Measurements from ENCODE around the gene LSAMP. TPM values are rescaled to one million over a fixed set of nuclear protein-coding genes. Genes with fewer than 3 reads are reported as not detected.
A peak's percentile ranks its signal among the peaks of the same experiment; 100 is the strongest.
"Not testable (repeated sequence)": the region's sequence is repeated elsewhere in the genome, so short reads cannot be mapped to it uniquely, and the experiment has no call there.

The LSAMP gene
- polyA plus RNA-seq, 4 donors, result 12.7 to 16.7 (median 14.2) TPM

- DNase-seq (ENCODE audit: low read depth in 4 of 4, low spot score in 3 of 4), result no peak
Measured at GRCh38 chr3:115830764-115831395, 614.4 kb downstream of the LSAMP start.

DNA sequence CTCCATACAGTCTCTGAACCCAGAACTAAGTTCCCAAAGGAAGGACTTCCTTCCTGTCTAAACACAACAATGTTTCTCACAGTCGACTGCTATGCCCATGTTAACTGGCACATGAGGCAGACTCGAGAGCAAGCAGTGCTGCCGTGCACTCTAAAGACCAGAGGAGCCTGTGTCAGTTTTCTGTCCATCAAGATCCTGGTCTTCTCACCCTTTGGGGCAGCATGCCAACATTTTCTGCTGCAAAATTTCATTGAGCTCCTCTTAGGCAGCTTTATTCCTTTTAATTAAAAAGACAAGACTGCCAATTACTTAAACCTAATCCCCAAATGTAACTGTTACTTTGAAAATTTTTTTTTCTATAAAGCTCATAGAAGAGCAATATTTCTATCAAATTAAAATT, 616.9 kb downstream of the LSAMP start:
- no peak for DNase-seq (ENCODE audit: low read depth in 4 of 4, low spot score in 3 of 4)

- no peak for DNase-seq (ENCODE audit: low read depth in 4 of 4, low spot score in 3 of 4)
Measured at GRCh38 chr3:115827495-115827894, 617.8 kb downstream of the LSAMP start.

GRCh38 chr3:115825046-115825445, 620.2 kb downstream of the LSAMP start:
- DNase-seq (ENCODE audit: low read depth in 4 of 4, low spot score in 3 of 4), result no peak

DNA sequence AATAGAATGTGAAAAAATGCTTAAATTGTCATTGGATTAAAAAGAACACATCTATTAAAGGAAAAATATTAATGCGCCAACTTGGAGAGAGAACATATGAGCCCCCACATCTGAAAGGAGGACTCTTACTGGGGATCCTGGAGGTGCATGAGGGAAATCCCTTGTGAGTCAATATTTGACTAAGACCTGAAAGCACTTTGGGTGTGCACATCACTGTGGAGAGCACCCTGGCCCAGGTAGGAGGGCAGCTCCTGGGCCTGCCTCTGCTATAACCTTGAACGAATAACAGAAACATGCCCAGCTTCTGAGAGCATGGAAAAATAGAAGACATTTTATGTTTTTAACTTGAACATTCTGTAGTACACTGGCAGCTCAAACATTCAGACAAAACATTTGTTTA, 622.2 kb downstream of the LSAMP start:
- no peak for DNase-seq (ENCODE audit: low read depth in 4 of 4, low spot score in 3 of 4)

GRCh38 chr3:115822579-115822978, 622.7 kb downstream of the LSAMP start:
- no peak for DNase-seq (ENCODE audit: low read depth in 4 of 4, low spot score in 3 of 4)

GRCh38 chr3:115819785-115820384, 625.4 kb downstream of the LSAMP start:
- peak; percentile 66 to 82 (median 80) for DNase-seq (ENCODE audit: low read depth in 4 of 4, low spot score in 3 of 4)

GRCh38 chr3:115814778-115815380, 630.4 kb downstream of the LSAMP start:
- peak; percentile 40 to 62 (median 52) for DNase-seq (ENCODE audit: low read depth in 4 of 4, low spot score in 3 of 4)

DNA sequence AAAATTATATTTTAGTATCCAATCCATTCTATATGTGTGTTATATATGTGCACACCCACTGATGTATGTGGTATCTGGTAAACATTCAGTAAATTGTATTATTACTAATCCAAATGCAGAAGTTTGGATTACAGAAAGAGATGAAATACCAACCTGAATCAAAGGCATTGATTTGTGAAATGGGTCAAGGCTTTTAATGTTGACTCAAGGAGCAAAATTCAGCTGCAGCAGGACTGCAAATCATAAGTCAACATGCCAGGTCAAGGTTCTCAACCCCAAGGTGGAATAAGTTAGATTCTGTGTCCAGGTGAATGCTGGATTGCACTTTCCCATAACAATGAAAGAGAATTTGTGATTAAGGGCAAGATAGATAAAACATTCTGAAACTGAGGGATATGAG, 631.3 kb downstream of the LSAMP start:
- DNase-seq (ENCODE audit: low read depth in 4 of 4, low spot score in 3 of 4), result no peak

DNA sequence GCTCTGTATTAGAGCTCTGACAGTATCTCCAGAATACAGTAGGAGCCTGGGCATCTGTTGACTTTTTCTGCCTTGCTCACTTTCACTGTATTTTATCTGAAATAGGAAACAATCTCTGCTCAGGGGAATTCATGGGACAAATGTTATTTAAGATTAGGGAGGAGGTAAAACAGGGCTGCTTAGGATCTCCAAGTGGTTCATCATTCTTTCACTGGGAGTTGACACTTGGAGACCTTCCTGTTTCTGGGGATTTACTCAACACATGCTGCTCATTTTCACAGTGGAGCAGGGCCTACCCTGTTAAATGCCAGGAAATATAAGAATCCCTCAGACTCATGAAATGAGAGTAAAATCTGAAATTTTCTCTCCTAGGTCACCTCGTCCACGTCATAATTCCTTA, 636.5 kb downstream of the LSAMP start:
- DNase-seq (ENCODE audit: low read depth in 4 of 4, low spot score in 3 of 4), result no peak

DNA sequence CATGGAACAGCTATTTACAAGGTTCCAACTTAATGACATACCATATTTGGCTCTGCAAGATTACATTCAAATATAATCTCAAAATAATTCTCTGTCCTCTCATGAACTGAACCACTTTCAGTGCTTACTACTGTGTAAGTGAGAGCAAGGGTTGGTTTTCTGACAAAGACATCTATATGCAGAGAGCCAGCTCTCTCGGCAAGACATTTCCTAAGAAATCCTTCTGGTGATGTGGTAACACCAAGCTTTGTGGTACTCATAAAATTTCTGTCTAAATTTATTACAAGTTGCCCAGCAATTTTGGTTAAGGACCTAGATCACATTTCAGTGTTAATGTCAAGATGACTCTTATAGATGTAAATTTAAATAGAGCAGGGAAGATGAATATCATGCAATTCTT, 637.0 kb downstream of the LSAMP start:
- no peak for DNase-seq (ENCODE audit: low read depth in 4 of 4, low spot score in 3 of 4)

DNA sequence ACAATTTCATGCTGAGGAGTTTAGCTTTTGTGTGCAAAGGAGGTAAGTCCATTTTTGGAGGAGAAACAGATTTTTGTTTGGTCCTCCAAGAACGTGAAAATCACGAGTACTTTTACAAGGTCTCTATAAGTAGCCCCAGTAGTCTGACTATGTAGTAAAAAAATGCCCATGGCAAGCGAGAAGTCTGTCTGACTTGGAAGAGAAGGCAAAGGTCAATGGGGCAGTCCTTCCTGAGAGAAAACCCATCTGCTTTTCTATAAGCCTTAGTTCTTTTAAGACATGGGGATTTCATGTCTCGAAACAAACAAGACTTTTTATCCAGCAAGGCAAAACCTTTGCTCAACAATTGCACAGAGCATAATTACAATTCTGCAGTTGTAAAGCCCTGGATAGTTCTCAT, 638.8 kb downstream of the LSAMP start:
- DNase-seq (ENCODE audit: low read depth in 4 of 4, low spot score in 3 of 4), result no peak

- DNase-seq (ENCODE audit: low read depth in 4 of 4, low spot score in 3 of 4), result no peak
Measured at GRCh38 chr3:115805520-115805919, 639.8 kb downstream of the LSAMP start.

- no peak for DNase-seq (ENCODE audit: low read depth in 4 of 4, low spot score in 3 of 4)
Measured at GRCh38 chr3:115804713-115805119, 640.6 kb downstream of the LSAMP start.

GRCh38 chr3:115804200-115804599, 641.1 kb downstream of the LSAMP start:
- DNase-seq (ENCODE audit: low read depth in 4 of 4, low spot score in 3 of 4), result no peak

GRCh38 chr3:115803661-115804060, 641.6 kb downstream of the LSAMP start:
- no peak for DNase-seq (ENCODE audit: low read depth in 4 of 4, low spot score in 3 of 4)

DNA sequence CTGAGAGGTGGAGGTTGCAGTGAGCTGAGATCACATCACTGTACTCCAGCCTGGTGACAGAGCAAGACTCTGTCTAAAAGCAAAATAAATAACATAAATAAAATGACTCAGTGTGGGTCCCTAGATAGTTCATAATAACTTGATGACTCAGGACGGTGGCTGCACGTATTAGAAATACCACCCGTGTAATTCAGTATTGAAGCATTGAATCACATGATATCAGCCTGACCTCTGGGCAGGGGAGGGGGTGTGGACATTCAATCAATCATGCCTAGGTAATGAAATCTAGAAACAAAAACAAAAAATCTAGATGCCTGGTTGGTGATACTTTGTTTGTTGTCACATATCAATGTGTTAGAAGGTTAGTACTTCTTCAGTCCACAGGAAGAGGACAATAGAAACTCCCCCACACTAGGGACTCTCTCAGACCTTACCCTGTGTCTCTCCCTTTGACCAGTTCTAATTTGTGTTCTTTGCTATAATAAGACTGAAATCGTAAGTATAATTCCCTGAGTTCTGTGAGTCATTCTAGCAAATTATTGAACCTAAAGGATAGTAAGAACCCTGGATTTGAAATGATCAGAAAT, 644.7 kb downstream of the LSAMP start:
- DNase-seq (ENCODE audit: low read depth in 4 of 4, low spot score in 3 of 4), result no peak

GRCh38 chr3:115800065-115800464, 645.2 kb downstream of the LSAMP start:
- DNase-seq (ENCODE audit: low read depth in 4 of 4, low spot score in 3 of 4), result not testable (repeated sequence)

GRCh38 chr3:115792206-115792955, 652.9 kb downstream of the LSAMP start:
- no peak for DNase-seq (ENCODE audit: low read depth in 4 of 4, low spot score in 3 of 4)

DNA sequence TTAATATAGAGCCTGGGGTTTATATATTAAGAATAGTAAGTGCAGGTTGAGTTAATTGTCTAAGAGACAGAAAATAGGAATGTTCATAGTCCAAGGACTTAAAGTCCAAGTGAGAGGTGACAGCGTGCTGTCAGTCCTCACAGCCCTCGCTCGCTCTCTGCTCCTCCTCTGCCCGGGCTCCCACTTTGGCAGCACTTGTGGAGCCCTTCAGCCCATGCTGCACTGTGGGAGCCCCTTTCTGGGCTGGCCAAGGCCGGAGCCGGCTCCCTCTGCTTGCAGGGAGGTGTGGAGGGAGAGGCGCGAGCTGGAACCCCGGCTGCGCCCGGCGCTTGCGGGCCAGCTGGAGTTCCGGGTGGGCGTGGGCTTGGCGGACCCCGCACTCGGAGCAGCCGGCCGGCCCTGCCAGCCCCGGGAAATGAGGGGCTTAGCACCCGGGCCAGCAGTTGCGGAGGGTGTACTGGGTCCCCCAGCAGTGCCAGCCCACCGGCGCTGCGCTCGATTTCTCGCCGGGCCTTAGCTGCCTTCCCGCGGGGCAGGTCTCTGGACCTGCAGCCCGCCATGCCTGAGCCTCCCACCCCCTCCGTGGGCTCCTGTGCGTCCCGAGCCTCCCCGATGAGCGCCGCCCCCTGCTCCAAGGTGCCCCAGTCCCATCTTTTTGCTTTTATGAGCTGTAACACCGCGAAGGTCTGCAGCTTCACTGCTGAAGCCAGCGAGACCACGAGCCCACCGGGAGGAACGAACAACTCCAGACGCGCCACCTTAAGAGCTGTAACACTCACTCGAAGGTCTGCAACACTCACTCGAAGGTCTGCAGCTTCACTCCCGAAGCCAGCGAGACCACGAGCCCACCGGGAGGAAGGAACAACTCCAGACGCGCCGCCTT, 653.8 kb downstream of the LSAMP start:
- not testable (repeated sequence) for DNase-seq (ENCODE audit: low read depth in 4 of 4, low spot score in 3 of 4)

Data from right renal pelvis (tissue), 4 donors.